ENCODE results near the gene KRTAP12-2. TPM values are rescaled to one million over a fixed set of nuclear protein-coding genes. Genes with fewer than 3 reads are reported as not detected.

KRTAP12-2 gene
- polyA plus RNA-seq, 1 experiment = not detected

- peaks cover 81% of the 10 kb centered on the region for H3K27me3 ChIP-seq (ENCODE audit: control insufficient read depth, insufficient read depth, low read length)
- ChIA-PET POLR2A (no interaction called here), CTCF (interaction anchor here (0.7 kb wide), 1 partner anchor 228 kb away, joined by 3 read pairs; no protein-coding TSS in a partner anchor)
- no peak overlapping the region for H3K27ac ChIP-seq (ENCODE audit: low read depth, low read length)
- H3K9me3 ChIP-seq (ENCODE audit: control insufficient read depth, insufficient read depth, low read length) = no peaks in the 10 kb centered on the region; the same call in 1 of the 2 replicates
- no peak for TF ChIP-seq CTCF (IDR thresholded peaks at IDR 0.05; ENCODE audit: low read depth, low read length)
- DNase-seq (ENCODE audit: low read depth, low spot score) = no peak
- no peak overlapping the region for H3K4me3 ChIP-seq (ENCODE audit: low read depth, low read length)
Observed at GRCh38 chr21:44709426-44710293, 42.9 kb upstream of the KRTAP12-2 start.

- ChIA-PET POLR2A (no interaction called here), CTCF (no interaction called here)
- Histone ChIP-seq H3K27ac (ENCODE audit: low read depth, low read length) (no peak overlapping the region), H3K4me3 (ENCODE audit: low read depth, low read length) (no peak overlapping the region), H3K27me3 (ENCODE audit: control insufficient read depth, insufficient read depth, low read length) (peaks cover 85% of the 10 kb centered on the region), H3K9me3 (ENCODE audit: control insufficient read depth, insufficient read depth, low read length) (no peaks in the 10 kb centered on the region; the same call in 1 of the 2 replicates)
- DNase-seq (ENCODE audit: low read depth, low spot score) = no peak
- no peak for TF ChIP-seq CTCF (IDR thresholded peaks at IDR 0.05; ENCODE audit: low read depth, low read length)
Observed at GRCh38 chr21:44708866-44709425, 42.2 kb upstream of the KRTAP12-2 start.

GRCh38 chr21:44708213-44708865 is 41.6 kb upstream of the KRTAP12-2 start:
- no peak for DNase-seq (ENCODE audit: low read depth, low spot score)
- peaks cover 84% of the 10 kb centered on the region for H3K27me3 ChIP-seq (ENCODE audit: control insufficient read depth, insufficient read depth, low read length)
- TF ChIP-seq CTCF (IDR thresholded peaks at IDR 0.05; ENCODE audit: low read depth, low read length) = no peak
- no peak overlapping the region for H3K4me3 ChIP-seq (ENCODE audit: low read depth, low read length)
- no peak overlapping the region for H3K27ac ChIP-seq (ENCODE audit: low read depth, low read length)
- no peaks in the 10 kb centered on the region; the same call in 1 of the 2 replicates for H3K9me3 ChIP-seq (ENCODE audit: control insufficient read depth, insufficient read depth, low read length)
- ChIA-PET POLR2A (no interaction called here), CTCF (no interaction called here)

- ChIA-PET CTCF (no interaction called here), POLR2A (no interaction called here)
- peaks cover 80% of the 10 kb centered on the region for H3K27me3 ChIP-seq (ENCODE audit: control insufficient read depth, insufficient read depth, low read length)
- H3K9me3 ChIP-seq (ENCODE audit: control insufficient read depth, insufficient read depth, low read length) = no peaks in the 10 kb centered on the region; the same call in 1 of the 2 replicates
- H3K27ac ChIP-seq (ENCODE audit: low read depth, low read length) = no peak overlapping the region
- DNase-seq (ENCODE audit: low read depth, low spot score) = no peak
- no peak overlapping the region for H3K4me3 ChIP-seq (ENCODE audit: low read depth, low read length)
- TF ChIP-seq CTCF (IDR thresholded peaks at IDR 0.05; ENCODE audit: low read depth, low read length) = no peak
Observed at GRCh38 chr21:44706706-44707581, 40.2 kb upstream of the KRTAP12-2 start.

Measured in AG04450 (cell line).